GM12892 (cell line): Measurements from ENCODE around the gene SEL1L3.

Experiments
- POLR2A ChIP-seq: IDR thresholded peaks from 2 replicates; pipeline ENCODE4 v1.6.1; 2011; ENCODE audit warnings: low read depth, low read length, control low read depth
- POLR2AphosphoS5 ChIP-seq: IDR thresholded peaks from 2 replicates; pipeline ENCODE4 v1.6.1; 2011; ENCODE audit warnings: low read depth, low read length, control low read depth

DNA sequence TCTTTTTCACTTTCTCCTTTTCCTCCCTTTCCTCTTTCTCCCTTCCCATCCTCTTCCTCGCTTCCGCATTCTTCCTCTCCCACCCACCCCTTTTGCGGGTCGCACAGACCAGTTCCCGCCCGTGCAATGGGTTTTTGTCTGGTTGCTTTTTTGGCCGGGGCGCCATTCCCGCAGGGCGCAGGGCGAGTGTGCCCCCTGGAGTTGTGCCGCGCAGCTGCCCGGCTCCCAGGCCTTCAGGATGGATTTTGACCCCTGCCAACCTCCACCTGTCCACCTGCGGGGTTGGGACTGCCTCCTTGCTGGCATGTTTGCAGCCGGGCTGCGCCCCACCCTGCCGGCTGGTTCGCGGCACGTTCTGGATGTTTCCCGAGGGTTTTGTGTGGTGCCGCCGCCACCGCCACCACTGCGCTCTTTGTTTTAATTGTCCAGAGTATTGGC is 578 bp upstream of the SEL1L3 start:
- TF ChIP-seq POLR2AphosphoS5: no peak
- no peak for TF ChIP-seq POLR2A
